ENCODE results near the gene FBXW4. TPM values are rescaled to one million over a fixed set of nuclear protein-coding genes. Genes with fewer than 3 reads are reported as not detected.

FBXW4 gene
- total RNA-seq, 1 experiment from 2014 or later, result 15.7 TPM

DNA sequence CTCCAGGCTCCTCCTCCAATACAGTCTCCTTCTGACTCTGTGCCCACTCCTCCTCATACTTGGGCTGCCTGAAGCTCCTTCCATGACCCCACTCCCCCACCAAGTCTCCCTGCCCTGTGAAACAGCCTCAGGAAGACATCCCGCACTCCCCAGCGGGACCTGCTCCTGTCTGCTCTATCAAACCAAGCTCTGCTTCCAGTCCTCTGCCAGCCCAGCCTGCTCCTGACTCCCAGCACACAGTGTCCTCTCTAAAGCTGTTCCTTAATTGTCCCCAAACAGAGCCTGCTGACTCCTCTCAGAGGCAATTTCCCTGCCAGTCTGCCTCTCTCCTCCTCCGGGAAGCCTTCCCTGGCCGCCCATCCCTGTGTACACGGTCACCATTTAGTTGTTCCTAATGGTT lies 116.8 kb downstream of the FBXW4 start:
- CTCF ChIA-PET, result interaction anchor here (0.7 kb wide), 1 partner anchor 388 kb away, joined by 3 read pairs; no protein-coding TSS in a partner anchor
- no peak for DNase-seq
- Mint-ChIP-seq H3K9me3 (ENCODE audit: low read depth, unreplicated experiment) (no peaks in the 10 kb centered on the region), H3K36me3 (ENCODE audit: insufficient read depth, unreplicated experiment) (peaks cover 4% of the 10 kb centered on the region), H3K27ac (ENCODE audit: unreplicated experiment) (no peak overlapping the region), H3K4me1 (ENCODE audit: low read depth, unreplicated experiment) (no peaks in the 10 kb centered on the region), H3K4me3 (ENCODE audit: low read depth, unreplicated experiment) (no peak overlapping the region), H3K27me3 (ENCODE audit: unreplicated experiment) (no peaks in the 10 kb centered on the region)
- no TSS peak for BruUV-seq (replicated peaks)
- intact Hi-C loops (cut with micrococcal nuclease; ENCODE audit: unreplicated experiment), result no loop called here
- TF ChIP-seq, protein P1, sequence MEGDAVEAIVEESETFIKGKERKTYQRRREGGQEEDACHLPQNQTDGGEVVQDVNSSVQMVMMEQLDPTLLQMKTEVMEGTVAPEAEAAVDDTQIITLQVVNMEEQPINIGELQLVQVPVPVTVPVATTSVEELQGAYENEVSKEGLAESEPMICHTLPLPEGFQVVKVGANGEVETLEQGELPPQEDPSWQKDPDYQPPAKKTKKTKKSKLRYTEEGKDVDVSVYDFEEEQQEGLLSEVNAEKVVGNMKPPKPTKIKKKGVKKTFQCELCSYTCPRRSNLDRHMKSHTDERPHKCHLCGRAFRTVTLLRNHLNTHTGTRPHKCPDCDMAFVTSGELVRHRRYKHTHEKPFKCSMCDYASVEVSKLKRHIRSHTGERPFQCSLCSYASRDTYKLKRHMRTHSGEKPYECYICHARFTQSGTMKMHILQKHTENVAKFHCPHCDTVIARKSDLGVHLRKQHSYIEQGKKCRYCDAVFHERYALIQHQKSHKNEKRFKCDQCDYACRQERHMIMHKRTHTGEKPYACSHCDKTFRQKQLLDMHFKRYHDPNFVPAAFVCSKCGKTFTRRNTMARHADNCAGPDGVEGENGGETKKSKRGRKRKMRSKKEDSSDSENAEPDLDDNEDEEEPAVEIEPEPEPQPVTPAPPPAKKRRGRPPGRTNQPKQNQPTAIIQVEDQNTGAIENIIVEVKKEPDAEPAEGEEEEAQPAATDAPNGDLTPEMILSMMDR (IDR thresholded peaks at IDR 0.05; ENCODE audit: unreplicated experiment), result no peak

DNA sequence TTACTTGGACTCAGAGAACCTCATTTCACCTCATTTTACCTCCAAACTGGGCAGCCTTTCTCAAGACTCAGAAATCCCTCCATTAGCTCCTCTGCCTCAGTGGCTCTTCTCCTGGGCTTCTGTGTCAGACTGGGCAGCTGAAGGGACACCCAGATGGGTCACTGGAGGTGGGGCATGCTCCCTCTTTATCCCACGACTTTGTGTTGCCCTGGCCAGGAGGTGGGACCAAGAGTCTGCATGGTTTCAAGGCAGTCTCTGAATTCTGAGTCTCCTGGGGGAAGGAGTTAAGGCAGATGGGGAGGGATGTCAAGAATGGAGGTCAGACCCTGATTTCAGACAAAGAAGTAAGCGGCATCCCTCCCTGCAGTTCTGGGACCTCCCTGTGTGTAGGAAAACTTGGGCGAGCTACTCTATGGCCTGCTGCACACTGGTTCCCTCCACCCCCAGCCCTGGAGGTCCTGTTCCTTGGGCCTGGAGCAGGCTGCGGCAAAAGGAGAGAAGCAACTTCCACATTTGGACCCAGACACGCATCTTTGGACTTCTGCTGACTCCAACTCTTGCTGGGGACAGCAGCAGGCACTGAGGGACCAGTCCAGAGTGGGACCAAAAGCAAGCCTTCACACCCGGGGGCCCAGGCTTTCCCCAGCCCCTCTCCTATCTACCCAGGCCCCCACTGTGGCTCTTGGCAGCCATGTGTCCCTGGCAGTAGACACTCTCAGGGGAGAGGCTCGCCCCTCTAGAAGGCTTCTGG lies 117.7 kb downstream of the FBXW4 start:
- H3K4me1 Mint-ChIP-seq (ENCODE audit: low read depth, unreplicated experiment), result no peaks in the 10 kb centered on the region

DNA sequence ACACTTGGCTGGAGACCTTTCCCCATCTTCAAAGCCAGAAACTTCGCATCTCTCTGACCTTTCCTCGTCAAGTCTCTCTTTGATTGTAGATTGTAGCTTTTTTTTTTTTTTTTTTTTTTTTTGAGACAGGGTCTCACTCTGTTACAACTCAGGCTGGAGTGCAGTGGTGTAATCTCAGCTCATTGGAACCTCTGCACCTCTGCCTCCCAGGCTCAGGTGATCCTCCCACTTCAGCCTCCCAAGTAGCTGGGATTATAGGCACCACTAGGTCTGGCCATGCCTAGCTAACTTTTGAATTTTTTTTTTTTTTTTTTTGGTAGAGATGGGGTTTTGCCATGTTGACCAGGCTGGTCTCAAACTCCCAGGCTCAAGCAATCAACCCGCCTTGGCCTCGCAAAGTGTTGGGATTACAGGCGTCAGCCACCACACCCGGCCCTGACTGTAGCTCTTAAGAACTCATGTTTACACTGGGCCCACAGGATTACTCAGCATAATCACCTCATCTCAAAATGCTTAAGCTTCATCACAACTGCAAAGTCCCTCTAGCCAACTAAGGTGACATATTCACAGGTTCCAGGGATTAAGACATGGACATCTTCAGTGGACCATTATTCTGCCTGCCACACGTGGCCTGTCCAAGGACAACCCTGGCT lies 118.6 kb downstream of the FBXW4 start:
- Mint-ChIP-seq H3K36me3 (ENCODE audit: insufficient read depth, unreplicated experiment) (peaks cover 3% of the 10 kb centered on the region), H3K9me3 (ENCODE audit: low read depth, unreplicated experiment) (no peaks in the 10 kb centered on the region), H3K27me3 (ENCODE audit: unreplicated experiment) (peaks cover 1% of the 10 kb centered on the region), H3K4me1 (ENCODE audit: low read depth, unreplicated experiment) (no peaks in the 10 kb centered on the region), H3K27ac (ENCODE audit: unreplicated experiment) (no peak overlapping the region), H3K4me3 (ENCODE audit: low read depth, unreplicated experiment) (no peak overlapping the region)
- intact Hi-C loops (cut with micrococcal nuclease; ENCODE audit: unreplicated experiment), result no loop called here
- BruUV-seq (replicated peaks), result no TSS peak
- CTCF ChIA-PET, result interaction anchor here (0.6 to 1.2 kb wide), 2 partner anchors 268 to 510 kb away, joined by 3 read pairs; no protein-coding TSS in a partner anchor
- DNase-seq, result no peak
- TF ChIP-seq, protein P1 (IDR thresholded peaks at IDR 0.05; ENCODE audit: unreplicated experiment), result no peak

More for the DNA sequence above, 117.7 kb downstream of the FBXW4 start:
- TF ChIP-seq, protein P1 (IDR thresholded peaks at IDR 0.05; ENCODE audit: unreplicated experiment), result no peak
- Mint-ChIP-seq H3K9me3 (ENCODE audit: low read depth, unreplicated experiment) (no peaks in the 10 kb centered on the region), H3K36me3 (ENCODE audit: insufficient read depth, unreplicated experiment) (peaks cover 4% of the 10 kb centered on the region), H3K27ac (ENCODE audit: unreplicated experiment) (no peak overlapping the region), H3K4me3 (ENCODE audit: low read depth, unreplicated experiment) (no peak overlapping the region), H3K27me3 (ENCODE audit: unreplicated experiment) (no peaks in the 10 kb centered on the region)
- no peak for DNase-seq
- BruUV-seq (replicated peaks), result no TSS peak
- intact Hi-C loops (cut with micrococcal nuclease; ENCODE audit: unreplicated experiment), result no loop called here
- CTCF ChIA-PET, result interaction anchor here (1.2 kb wide), 1 partner anchor 511 kb away, joined by 3 read pairs; no protein-coding TSS in a partner anchor

DNA sequence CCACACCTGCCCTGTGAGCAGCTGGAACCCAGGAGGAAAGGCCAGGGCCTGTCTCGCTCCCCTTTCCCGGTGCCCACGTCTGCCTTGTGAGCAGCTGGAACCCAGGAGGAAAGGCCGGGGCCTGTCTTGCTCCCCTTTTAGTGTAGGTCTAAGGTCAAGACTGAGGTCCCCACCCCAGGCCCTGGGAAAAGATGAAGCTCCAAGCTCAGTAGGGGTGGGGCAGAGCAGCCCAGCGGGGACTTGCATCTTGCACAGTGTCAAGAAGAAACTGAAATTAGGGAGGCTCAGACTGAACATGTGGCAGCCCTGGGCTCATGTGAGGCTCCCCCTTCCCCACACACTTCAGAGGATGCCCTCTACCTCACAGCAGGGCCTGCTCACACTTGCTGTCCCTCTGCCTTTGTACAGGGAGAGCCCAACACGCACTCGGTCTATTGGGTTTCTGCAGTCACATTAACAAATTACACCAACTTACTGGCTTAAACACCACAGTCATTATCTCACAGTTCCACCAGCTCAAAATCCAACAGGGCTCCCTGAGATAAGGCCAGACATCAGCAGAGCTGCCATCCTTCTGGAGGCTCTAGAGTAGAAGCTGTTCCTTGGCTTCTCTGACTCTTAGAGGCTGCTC lies 119.3 kb downstream of the FBXW4 start:
- TF ChIP-seq, protein P1 (IDR thresholded peaks at IDR 0.05; ENCODE audit: unreplicated experiment), result no peak
- Mint-ChIP-seq H3K27ac (ENCODE audit: unreplicated experiment) (no peak overlapping the region), H3K4me1 (ENCODE audit: low read depth, unreplicated experiment) (no peaks in the 10 kb centered on the region), H3K9me3 (ENCODE audit: low read depth, unreplicated experiment) (no peaks in the 10 kb centered on the region), H3K27me3 (ENCODE audit: unreplicated experiment) (peaks cover 8% of the 10 kb centered on the region), H3K36me3 (ENCODE audit: insufficient read depth, unreplicated experiment) (peaks cover 3% of the 10 kb centered on the region), H3K4me3 (ENCODE audit: low read depth, unreplicated experiment) (no peak overlapping the region)
- BruUV-seq (replicated peaks), result no TSS peak
- DNase-seq, result no peak
- CTCF ChIA-PET, result interaction anchor here (0.6 kb wide), 1 partner anchor 268 kb away, joined by 3 read pairs; no protein-coding TSS in a partner anchor
- intact Hi-C loops (cut with micrococcal nuclease; ENCODE audit: unreplicated experiment), result no loop called here
